Neural progenitor cell (in vitro differentiated cells): Measurements from ENCODE around the gene MYL3. TPM values are rescaled to one million over a fixed set of nuclear protein-coding genes. Genes with fewer than 3 reads are reported as not detected.
"Not testable (repeated sequence)": the region's sequence is repeated elsewhere in the genome, so short reads cannot be mapped to it uniquely, and the experiment has no call there.

ENCODE experiments used
- DNase-seq: peaks from one replicate; pipeline ENCODE4 v3.0.0-alpha.2; 2016; ENCODE audit warnings: low spot score
- H2AFZ ChIP-seq: fragments of 200-600 bp; sonication (generic); replicated peaks from 2 replicates; pipeline ENCODE4 v1.6.1; 2016; ENCODE audit warnings: antibody characterized with exemption
- H3F3A ChIP-seq: fragments of 200-600 bp; sonication (generic); 2 replicates; pipeline ENCODE4 v1.6.1; 2016; ENCODE audit warnings: antibody characterized with exemption, low read depth
- H3K27ac ChIP-seq: fragments of 200-600 bp; sonication (generic); 2 replicates; pipeline ENCODE4 v1.5.1; 2016; ENCODE audit warnings: mild to moderate bottlenecking
- H3K27me3 ChIP-seq: fragments of 200-600 bp; sonication (generic); 2 replicates; pipeline ENCODE4 v1.6.1; 2016; ENCODE audit warnings: mild to moderate bottlenecking, moderate library complexity
- H3K36me3 ChIP-seq: fragments of 200-600 bp; sonication (generic); 2 replicates; pipeline ENCODE4 v1.5.1; 2016
- H3K4me1 ChIP-seq: fragments of 200-600 bp; sonication (generic); 2 replicates; pipeline ENCODE4 v1.6.1; 2016; ENCODE audit warnings: mixed run types
- H3K4me2 ChIP-seq: fragments of 200-600 bp; sonication (generic); 2 replicates; pipeline ENCODE4 v1.6.1; 2016
- H3K4me3 ChIP-seq: fragments of 200-600 bp; sonication (generic); 2 replicates; pipeline ENCODE4 v1.5.1; 2016
- H3K79me2 ChIP-seq: fragments of 200-600 bp; sonication (generic); 2 replicates; pipeline ENCODE4 v1.6.1; 2016; ENCODE audit warnings: low read depth
- H3K9ac ChIP-seq: fragments of 200-600 bp; sonication (generic); 2 replicates; pipeline ENCODE4 v1.6.1; 2016
- H3K9me3 ChIP-seq: fragments of 200-600 bp; sonication (generic); 2 replicates; pipeline ENCODE4 v1.5.1; 2016; ENCODE audit warnings: low read depth
- H4K20me1 ChIP-seq: fragments of 200-600 bp; sonication (generic); 2 replicates; pipeline ENCODE4 v1.6.1; 2016; ENCODE audit warnings: low read depth
- H3K27ac Mint-ChIP-seq: 3 replicates; pipeline ENCODE4 v1.8.0; 2021; ENCODE audit warnings: mixed read lengths
- H3K27me3 Mint-ChIP-seq: 2 replicates; pipeline ENCODE4 v1.8.0; 2022; ENCODE audit warnings: low read depth, mild to moderate bottlenecking, inconsistent platforms, moderate library complexity, mixed read lengths; ENCODE audit not compliant: insufficient read depth
- H3K36me3 Mint-ChIP-seq: 3 replicates; pipeline ENCODE4 v1.8.0; 2021; ENCODE audit warnings: mixed read lengths
- H3K4me1 Mint-ChIP-seq: 3 replicates; pipeline ENCODE4 v1.8.0; 2021; ENCODE audit warnings: mixed read lengths
- H3K4me3 Mint-ChIP-seq: 3 replicates; pipeline ENCODE4 v1.8.0; 2021; ENCODE audit warnings: mild to moderate bottlenecking, moderate library complexity, mixed read lengths
- H3K9me3 Mint-ChIP-seq: 3 replicates; pipeline ENCODE4 v1.8.0; 2020; ENCODE audit warnings: mixed read lengths
- CTCF ChIP-seq: fragments of 200-600 bp; sonication (generic); IDR thresholded peaks from 2 replicates; pipeline ENCODE4 v1.5.1; 2017; ENCODE audit warnings: antibody characterized with exemption, mild to moderate bottlenecking
- EZH2 ChIP-seq: fragments of 200-600 bp; sonication (generic); IDR thresholded peaks from 2 replicates; pipeline ENCODE4 v1.6.1; 2017; ENCODE audit warnings: antibody characterized with exemption, mild to moderate bottlenecking, moderate library complexity
- EZH2phosphoT487 ChIP-seq: fragments of 200-600 bp; sonication (generic); IDR thresholded peaks from 2 replicates; pipeline ENCODE4 v1.6.1; 2017; ENCODE audit warnings: antibody characterized with exemption
- total RNA-seq: library from RNA; depleted of rRNA; stranded (reverse); fragments of >200 nt; gene quantifications from 2 replicates; pipeline ENCODE4 v1.2.3, GENCODE V29; 2015; ENCODE audit warnings: low replicate concordance

Gene MYL3
- total RNA-seq, 1 donor from 2014 or later = not detected

DNA sequence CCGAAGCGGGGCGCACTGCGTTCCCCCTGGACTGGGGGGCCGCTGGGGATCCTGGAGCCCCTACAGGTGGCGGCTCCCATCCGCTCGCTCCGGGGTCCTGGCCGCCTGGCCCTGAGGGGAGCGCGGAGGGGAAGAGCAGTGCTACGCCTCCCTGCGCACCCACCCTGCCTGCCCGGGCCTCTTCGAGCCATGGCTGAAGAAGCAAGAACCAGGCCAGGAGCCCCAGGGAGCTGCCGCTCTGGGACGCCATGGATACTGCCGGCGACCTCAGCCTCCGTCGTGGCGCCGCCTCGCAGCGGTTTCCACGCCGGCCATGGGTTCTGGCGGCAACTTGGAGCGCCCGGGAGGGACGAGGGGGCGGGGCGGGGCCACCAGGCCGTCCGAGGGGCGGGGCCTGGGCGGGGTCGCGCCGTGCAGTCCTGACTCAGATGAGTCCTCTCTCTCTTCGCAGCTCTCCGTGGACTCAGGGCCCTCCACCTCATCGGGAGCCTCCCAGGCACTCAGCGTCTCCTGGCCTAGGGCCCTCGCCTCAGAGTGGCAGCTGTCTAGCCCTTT lies 50.9 kb downstream of the MYL3 start:
- peaks cover 5% of the 10 kb centered on the region for H3K4me1 ChIP-seq
- no peak overlapping the region for H3K27ac ChIP-seq
- H3F3A ChIP-seq = no peaks in the 10 kb centered on the region
- H3K4me2 ChIP-seq = peak overlapping the region; percentile 75
- H3K4me1 Mint-ChIP-seq = peaks cover 4% of the 10 kb centered on the region
- H2AFZ ChIP-seq = peak overlapping the region; percentile 80
- no peaks in the 10 kb centered on the region for H4K20me1 ChIP-seq
- peaks cover 10% of the 10 kb centered on the region for H3K27me3 Mint-ChIP-seq
- no peak overlapping the region for H3K9ac ChIP-seq
- peaks cover 18% of the 10 kb centered on the region for H3K27me3 ChIP-seq
- H3K4me3 ChIP-seq = peak overlapping the region; percentile 35
- TF ChIP-seq EZH2phosphoT487 (no peak), EZH2 (no peak), CTCF (no peak)
- no peaks in the 10 kb centered on the region for H3K9me3 Mint-ChIP-seq
- peak overlapping the region; percentile 73 for H3K4me3 Mint-ChIP-seq
- H3K9me3 ChIP-seq = no peaks in the 10 kb centered on the region
- H3K27ac Mint-ChIP-seq = no peak overlapping the region
- H3K36me3 ChIP-seq = no peaks in the 10 kb centered on the region
- DNase-seq = peak; percentile 89
- H3K36me3 Mint-ChIP-seq = no peaks in the 10 kb centered on the region
- H3K79me2 ChIP-seq = no peaks in the 10 kb centered on the region

GRCh38 chr3:46811615-46812236 lies 51.5 kb downstream of the MYL3 start:
- Histone ChIP-seq H3K27ac (no peak overlapping the region), H3K9ac (no peak overlapping the region), H3K9me3 (no peaks in the 10 kb centered on the region), H3K4me1 (peaks cover 5% of the 10 kb centered on the region), H3K27me3 (peaks cover 18% of the 10 kb centered on the region), H3K4me3 (peak overlapping the region; percentile 35), H4K20me1 (no peaks in the 10 kb centered on the region), H3K4me2 (peak overlapping the region; percentile 75), H3K79me2 (no peaks in the 10 kb centered on the region), H3K36me3 (no peaks in the 10 kb centered on the region), H2AFZ (peak overlapping the region; percentile 80), H3F3A (no peaks in the 10 kb centered on the region)
- Mint-ChIP-seq H3K27me3 (peaks cover 10% of the 10 kb centered on the region), H3K36me3 (no peaks in the 10 kb centered on the region), H3K27ac (no peak overlapping the region), H3K4me3 (peak overlapping the region; percentile 61), H3K9me3 (no peaks in the 10 kb centered on the region), H3K4me1 (peaks cover 4% of the 10 kb centered on the region)
- TF ChIP-seq EZH2phosphoT487 = no peak
- TF ChIP-seq CTCF = no peak
- TF ChIP-seq EZH2 = no peak
- DNase-seq = peak; percentile 75

DNA sequence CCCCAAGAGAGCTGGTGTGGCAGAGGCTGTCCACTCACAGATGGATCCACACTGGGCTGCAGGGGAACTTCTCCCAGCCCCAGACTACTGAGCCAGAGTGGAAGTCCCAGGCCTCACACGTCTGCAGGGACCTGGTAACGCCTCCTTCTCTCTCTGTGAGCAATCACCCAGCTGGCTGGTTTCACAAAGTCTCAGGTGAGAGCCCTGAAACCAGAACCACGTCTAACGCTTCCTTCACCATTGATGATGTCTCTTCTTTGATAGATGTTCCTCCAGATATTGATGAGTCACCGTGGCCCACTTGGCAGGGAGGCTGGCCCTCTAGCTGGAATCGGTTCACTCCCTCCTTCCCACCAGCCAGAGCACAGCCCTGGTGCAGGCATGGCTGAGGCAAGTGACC lies 54.5 kb downstream of the MYL3 start:
- not testable (repeated sequence) for H3K36me3 ChIP-seq, H3K9ac ChIP-seq, H3K4me1 Mint-ChIP-seq, H4K20me1 ChIP-seq, H3K36me3 Mint-ChIP-seq, H3F3A ChIP-seq, H3K27ac ChIP-seq, H3K4me1 ChIP-seq, H3K9me3 Mint-ChIP-seq, H3K27me3 Mint-ChIP-seq, H2AFZ ChIP-seq, H3K4me3 Mint-ChIP-seq, H3K27ac Mint-ChIP-seq, H3K4me3 ChIP-seq, H3K79me2 ChIP-seq, DNase-seq, H3K4me2 ChIP-seq, H3K9me3 ChIP-seq
- H3K27me3 ChIP-seq = peaks cover 13% of the 10 kb centered on the region

Other genes starting within 250 kb of the MYL3 start
- 0.71 and 1.3 TPM in 2 replicates for gene ALS2CL, start 169.8 kb downstream of the MYL3 start, total RNA-seq
- not detected in 2 replicates for gene TMIE, start 162.1 kb downstream of the MYL3 start, total RNA-seq
- gene PRSS50, start 145.6 kb downstream of the MYL3 start, total RNA-seq = 0.28 and 1.9 TPM in 2 replicates
- 0.43 TPM in 1 of 2 replicates, not detected in the other for gene PTH1R, start 14.3 kb upstream of the MYL3 start, total RNA-seq
- 17.9 and 44.0 TPM in 2 replicates for gene CCDC12, start 113.3 kb upstream of the MYL3 start, total RNA-seq
- gene NBEAL2, start 116.2 kb upstream of the MYL3 start, total RNA-seq = 6.3 and 19.1 TPM in 2 replicates